HepG2 (cell line): ENCODE measurements around the gene DOCK4. TPM values are rescaled to one million over a fixed set of nuclear protein-coding genes. Genes with fewer than 3 reads are reported as not detected.

ENCODE experiments used
- ATAC-seq: fragments of 200-7000 bp; cut with Tn5 transposase; 3 replicates; pipeline ENCODE4 v1.9.1; 2020; ENCODE audit warnings: mild to moderate bottlenecking, moderate library complexity
- BruUV-seq: library from RNA; stranded (reverse); fragments of 400-500 nt; replicated peaks from 2 replicates; lab custom pipeline; 2021; lab: Mats Ljungman, UMichigan
- CTCF ChIA-PET: fragments of 300-600 bp; formaldehyde crosslinking; extraction: SDS; loops from one replicate; lab custom pipeline; 2021; ENCODE audit warnings: low total read pairs, inconsistent platforms, low intra/inter-chr PET ratio; lab: Yijun Ruan, JAX
- POLR2A ChIA-PET: fragments of 350-600 bp; sonication (Branson Sonifier 250); formaldehyde crosslinking; loops from one replicate; lab custom pipeline; 2020; ENCODE audit warnings: antibody characterized with exemption, inconsistent platforms; lab: Yijun Ruan, JAX
- DNase-seq: peaks from one replicate; pipeline ENCODE4 v3.0.0-alpha.2; 2015; ENCODE audit warnings: low spot score
- FAIRE-seq: peaks from 3 replicates; lab custom pipeline; 2011; peaks lifted over from hg19 to GRCh38; lab: Jason Lieb, UNC
- H2AFZ ChIP-seq: one replicate; pipeline ENCODE4 v1.6.1; 2011; ENCODE audit warnings: low read length, inconsistent platforms
- H3K27ac ChIP-seq: fragments of 300-600 bp; 3 replicates; pipeline ENCODE4 v1.8.0; 2011; ENCODE audit warnings: mixed run types, mild to moderate bottlenecking, mixed read lengths, low read length, inconsistent platforms; ENCODE audit not compliant: insufficient read depth; ENCODE audit errors: extremely low read length
- H3K27me3 ChIP-seq, 2 experiments: fragments of 200-600 bp in 1 of 2; 2 replicates in 1 of 2; 3 replicates in 1 of 2; pipeline versions ENCODE4 v1.6.0 to v1.8.0; 2011; ENCODE audit warnings: low read length in 2 of 2, mild to moderate bottlenecking in 2 of 2, moderate library complexity in 2 of 2, inconsistent platforms in 1 of 2; ENCODE audit not compliant: insufficient read depth in 2 of 2, control insufficient read depth in 1 of 2
- H3K36me3 ChIP-seq, 2 experiments: fragments of 200-600 bp in 1 of 2; replicated peaks in 1 of 2; 2 replicates in 1 of 2; 3 replicates in 1 of 2; pipeline versions ENCODE4 v1.5.1 to v1.8.0; 2011; ENCODE audit warnings: low read length in 2 of 2, inconsistent platforms in 1 of 2; ENCODE audit not compliant: insufficient read depth in 2 of 2, control insufficient read depth in 1 of 2
- H3K4me1 ChIP-seq: 2 replicates; pipeline ENCODE4 v1.5.1; 2012; ENCODE audit warnings: low read length, inconsistent platforms; ENCODE audit not compliant: insufficient read depth
- H3K4me2 ChIP-seq: 2 replicates; pipeline ENCODE4 v1.6.0; 2011; ENCODE audit warnings: low read depth, low read length, inconsistent platforms
- H3K4me3 ChIP-seq, 3 experiments: fragments of 200-600 bp in 1 of 3; sonication (generic), shearing (Covaris generic) in 1 of 3; replicated peaks in 1 of 3; 2 replicates each; pipeline ENCODE4 v1.5.1; 2011 to 2016; ENCODE audit warnings: low read length in 3 of 3, inconsistent platforms in 2 of 3, low read depth in 2 of 3, mild to moderate bottlenecking in 2 of 3, control low read depth in 1 of 3, mixed read lengths in 1 of 3; ENCODE audit not compliant: insufficient read depth in 1 of 3
- H3K79me2 ChIP-seq: one replicate; pipeline ENCODE4 v1.6.1; 2011; ENCODE audit warnings: low read length, inconsistent platforms; ENCODE audit not compliant: insufficient read depth
- H3K9ac ChIP-seq: 2 replicates; pipeline ENCODE4 v1.6.0; 2011; ENCODE audit warnings: mild to moderate bottlenecking, low read depth, low read length, inconsistent platforms; ENCODE audit not compliant: insufficient read depth
- H3K9me3 ChIP-seq: 2 replicates; pipeline ENCODE4 v1.5.1; 2012; ENCODE audit warnings: mild to moderate bottlenecking, low read length
- H4K20me1 ChIP-seq: 2 replicates; pipeline ENCODE4 v1.6.0; 2011; ENCODE audit warnings: inconsistent platforms, mild to moderate bottlenecking, low read length, moderate library complexity; ENCODE audit not compliant: insufficient read depth
- ARNT2 ChIP-seq: sonication (generic); formaldehyde crosslinking; IDR thresholded peaks from 2 replicates; pipeline ENCODE4 v1.8.0; 2022; ENCODE audit warnings: mild to moderate bottlenecking, low read depth, missing genetic modification reagents, moderate library complexity
- BORCS8-MEF2B ChIP-seq: sonication (generic); formaldehyde crosslinking; IDR thresholded peaks from 2 replicates; pipeline ENCODE4 v1.8.0; 2022; ENCODE audit warnings: mild to moderate bottlenecking, missing genetic modification reagents
- FOXP4 ChIP-seq: sonication (generic); formaldehyde crosslinking; IDR thresholded peaks from 2 replicates; pipeline ENCODE4 v1.4.0; 2020; ENCODE audit warnings: missing genetic modification reagents
- NCOA2 ChIP-seq: sonication (generic); formaldehyde crosslinking; IDR thresholded peaks from 2 replicates; pipeline ENCODE4 v1.8.0; 2022; ENCODE audit warnings: inconsistent platforms
- NFE2L1 ChIP-seq: sonication (generic); formaldehyde crosslinking; IDR thresholded peaks from 2 replicates; pipeline ENCODE4 v1.4.0; 2020; ENCODE audit warnings: missing genetic modification reagents, mild to moderate bottlenecking, borderline replicate concordance
- PLSCR1 ChIP-seq: sonication (generic); formaldehyde crosslinking; IDR thresholded peaks from 2 replicates; pipeline ENCODE4 v1.5.0; 2020; ENCODE audit warnings: missing genetic modification reagents, mild to moderate bottlenecking, borderline replicate concordance
- PRDM15 ChIP-seq: sonication (generic); formaldehyde crosslinking; IDR thresholded peaks from 2 replicates; pipeline ENCODE4 v1.4.0; 2020; ENCODE audit warnings: missing genetic modification reagents
- RFX3 ChIP-seq: IDR thresholded peaks from 2 replicates; pipeline ENCODE4 v1.6.1; 2016; ENCODE audit warnings: missing biosample characterization, missing genetic modification reagents
- SCMH1 ChIP-seq: sonication (generic); formaldehyde crosslinking; IDR thresholded peaks from 2 replicates; pipeline ENCODE4 v1.9.0; 2021; ENCODE audit warnings: missing genetic modification reagents, mild to moderate bottlenecking, borderline replicate concordance
- WIZ ChIP-seq: sonication (generic); formaldehyde crosslinking; IDR thresholded peaks from 2 replicates; pipeline ENCODE4 v1.5.1; 2020; ENCODE audit warnings: mild to moderate bottlenecking, missing genetic modification reagents
- ZBTB2 ChIP-seq: sonication (generic); formaldehyde crosslinking; IDR thresholded peaks from 2 replicates; pipeline ENCODE4 v1.8.0; 2022; ENCODE audit warnings: low read depth, missing genetic modification reagents
- ZNF572 ChIP-seq: sonication (generic); formaldehyde crosslinking; IDR thresholded peaks from 2 replicates; pipeline ENCODE4 v1.5.1; 2020; ENCODE audit warnings: mild to moderate bottlenecking, missing genetic modification reagents
- ZNF574 ChIP-seq: sonication (generic); formaldehyde crosslinking; IDR thresholded peaks from 2 replicates; pipeline ENCODE4 v1.4.0; 2020; ENCODE audit warnings: missing genetic modification reagents
- WGBS: methylation state at CpG from one replicate; pipeline ENCODE4 v1.1.6; 2017; ENCODE audit warnings: low lambda C conversion rate; 5-methylcytosine and 5-hydroxymethylcytosine counted together
- in situ Hi-C: cut with HindIII; loops from 2 replicates; pipeline ENCODE4 v1.10.0; 2017; ENCODE audit warnings: low pct_unique_long_range_greater_than_20kb; ENCODE audit not compliant: extremely low pct_ligation_motif_present
- intact Hi-C: fragments of 100-400 bp; cut with micrococcal nuclease; formaldehyde crosslinking; loops from one replicate; pipeline ENCODE4 v1.10.0; 2022; ENCODE audit not compliant: unreplicated experiment
- polyA plus RNA-seq, 8 experiments: library from polyadenylated mRNA; depleted of rRNA in 3 of 8; stranded (reverse) in 7 of 8; unstranded in 1 of 8; fragments of >200 nt; fragmentation: Illumina TruSeq in 4 of 8; extraction: Trizol in 4 of 8; gene quantifications; 2 replicates each; pipeline versions ENCODE4 v1.2.1 to v1.2.3, GENCODE V29; 2011 to 2016; ENCODE audit warnings: low read depth in 4 of 8, missing spikeins in 1 of 8, mixed read lengths in 1 of 8; ENCODE audit not compliant: insufficient read depth in 1 of 8
- total RNA-seq, 5 experiments: library from RNA; depleted of rRNA; stranded (reverse); fragments of >200 nt; fragmentation: Illumina TruSeq; extraction: Trizol; gene quantifications; 2 replicates each; pipeline ENCODE4 v1.2.3, GENCODE V29; 2016; ENCODE audit warnings: low read depth in 1 of 5

Gene DOCK4
- total and polyA plus RNA-seq, 2 of the 13 experiments (the other 11 are each of a cell fraction or from before 2014, with no cell fraction given): 13.5 to 17.4 TPM

- no peaks in the 10 kb centered on the region for H3K79me2 ChIP-seq
- no TSS peak for BruUV-seq
- no peaks in the 10 kb centered on the region for H3K9me3 ChIP-seq
- no peaks in the 10 kb centered on the region for H3K27me3 ChIP-seq
- in situ Hi-C loops: no loop called here
- no peak overlapping the region for H3K4me2 ChIP-seq
- TF ChIP-seq NCOA2 (CRISPR knock-in tag) (no peak), WIZ (no peak), NFE2L1 (CRISPR knock-in tag) (no peak), ARNT2 (no peak), PLSCR1 (CRISPR knock-in tag) (no peak), BORCS8-MEF2B (no peak), RFX3 (CRISPR knock-in tag) (no peak), ZNF574 (CRISPR knock-in tag) (no peak), FOXP4 (CRISPR knock-in tag) (no peak), SCMH1 (no peak), PRDM15 (CRISPR knock-in tag) (no peak), ZNF572 (CRISPR knock-in tag) (no peak), ZBTB2 (no peak)
- peaks cover 13% of the 10 kb centered on the region for H3K4me1 ChIP-seq
- WGBS: 96% methylated on average over 2 of the region's 3 CpGs
- H3K36me3 ChIP-seq: peaks cover 0 to 6% of the 10 kb centered on the region in 2 experiments; a peak in 4 of 5 replicates
- ATAC-seq (no peak), FAIRE-seq (no peak), DNase-seq (no peak)
- no peaks in the 10 kb centered on the region for H4K20me1 ChIP-seq
- H2AFZ ChIP-seq: no peak overlapping the region
- ChIA-PET CTCF (no interaction called here), POLR2A (no interaction called here)
- no peak overlapping the region for H3K4me3 ChIP-seq
- H3K9ac ChIP-seq: no peak overlapping the region
- intact Hi-C loops: no loop called here
- H3K27ac ChIP-seq: no peak overlapping the region
These were observed 363.7 kb downstream of the DOCK4 start for GRCh38 chr7:111842491-111842890.
